Non-pigmented ciliary epithelial cell (primary cell): ENCODE measurements around the gene SLCO3A1.

Source experiments
- DNase-seq: peaks from one replicate; pipeline ENCODE4 v3.0.0-alpha.2; 2010; ENCODE audit warnings: low read depth

The SLCO3A1 gene

GRCh38 chr15:92128788-92129187 lies 275.3 kb downstream of the SLCO3A1 start:
- DNase-seq: no peak

- DNase-seq: no peak
Measured at GRCh38 chr15:92130244-92130643, 276.7 kb downstream of the SLCO3A1 start.

- no peak for DNase-seq
Measured at GRCh38 chr15:92130906-92131305, 277.4 kb downstream of the SLCO3A1 start.

- DNase-seq: no peak
Measured at GRCh38 chr15:92132982-92133755, 279.7 kb downstream of the SLCO3A1 start.

- peak; percentile 15 for DNase-seq
Measured at GRCh38 chr15:92140796-92141195, 287.3 kb downstream of the SLCO3A1 start.

- DNase-seq: no peak
Measured at GRCh38 chr15:92141607-92142006, 288.1 kb downstream of the SLCO3A1 start.

GRCh38 chr15:92142242-92143232 lies 289.0 kb downstream of the SLCO3A1 start:
- DNase-seq: no peak

- no peak for DNase-seq
Measured at GRCh38 chr15:92143765-92144164, 290.3 kb downstream of the SLCO3A1 start.

GRCh38 chr15:92146511-92147150 lies 293.1 kb downstream of the SLCO3A1 start:
- DNase-seq: no peak

- DNase-seq: no peak
Measured at GRCh38 chr15:92149029-92149428, 295.5 kb downstream of the SLCO3A1 start.

- DNase-seq: no peak
Measured at GRCh38 chr15:92149465-92149864, 296.0 kb downstream of the SLCO3A1 start.

- DNase-seq: no peak
Measured at GRCh38 chr15:92151168-92151567, 297.7 kb downstream of the SLCO3A1 start.

GRCh38 chr15:92151741-92152140 lies 298.2 kb downstream of the SLCO3A1 start:
- no peak for DNase-seq

GRCh38 chr15:92152983-92153382 lies 299.5 kb downstream of the SLCO3A1 start:
- DNase-seq: no peak

GRCh38 chr15:92153620-92154019 lies 300.1 kb downstream of the SLCO3A1 start:
- DNase-seq: no peak

GRCh38 chr15:92155934-92156333 lies 302.4 kb downstream of the SLCO3A1 start:
- no peak for DNase-seq

- DNase-seq: no peak
Measured at GRCh38 chr15:92157666-92158298, 304.3 kb downstream of the SLCO3A1 start.

GRCh38 chr15:92158426-92158825 lies 304.9 kb downstream of the SLCO3A1 start:
- DNase-seq: no peak

- no peak for DNase-seq
Measured at GRCh38 chr15:92159481-92159880, 306.0 kb downstream of the SLCO3A1 start.

- no peak for DNase-seq
Measured at GRCh38 chr15:92159906-92160841, 306.7 kb downstream of the SLCO3A1 start.
